Osteoblast (primary cell): ENCODE data around the gene MTERF1. TPM values are rescaled to one million over a fixed set of nuclear protein-coding genes. Genes with fewer than 3 reads are reported as not detected.
"Not testable (repeated sequence)": the region's sequence is repeated elsewhere in the genome, so short reads cannot be mapped to it uniquely, and the experiment has no call there.

Source experiments
- DNase-seq: peaks from one replicate; pipeline ENCODE4 v3.0.0; 2011; ENCODE audit warnings: low spot score, mixed read lengths; ENCODE audit not compliant: insufficient read length; ENCODE audit errors: missing footprints
- H2AFZ ChIP-seq: 2 replicates; pipeline ENCODE4 v1.6.0; 2011; ENCODE audit warnings: mild to moderate bottlenecking, low read length
- H3K27ac ChIP-seq: 2 replicates; pipeline ENCODE4 v1.5.1; 2011; ENCODE audit warnings: mild to moderate bottlenecking, low read depth, low read length, moderate library complexity
- H3K27me3 ChIP-seq: 2 replicates; pipeline ENCODE4 v1.6.0; 2012; ENCODE audit warnings: mild to moderate bottlenecking, control low read depth, inconsistent platforms, low read length, moderate library complexity; ENCODE audit not compliant: insufficient read depth
- H3K36me3 ChIP-seq: 2 replicates; pipeline ENCODE4 v1.5.1; 2011; ENCODE audit warnings: mild to moderate bottlenecking, low read length, control low read depth, moderate library complexity; ENCODE audit not compliant: insufficient read depth
- H3K4me1 ChIP-seq: 2 replicates; pipeline ENCODE4 v1.5.1; 2011; ENCODE audit warnings: mild to moderate bottlenecking, low read length, control low read depth, moderate library complexity; ENCODE audit not compliant: insufficient read depth
- H3K4me2 ChIP-seq: 2 replicates; pipeline ENCODE4 v1.6.0; 2011; ENCODE audit warnings: mild to moderate bottlenecking, low read length; ENCODE audit not compliant: insufficient read depth
- H3K4me3 ChIP-seq: fragments of 200-600 bp; sonication (generic); 3 replicates; pipeline ENCODE4 v1.5.1; 2012; ENCODE audit warnings: mild to moderate bottlenecking, low read length, inconsistent platforms; ENCODE audit not compliant: insufficient read depth
- H3K79me2 ChIP-seq: 2 replicates; pipeline ENCODE4 v1.6.0; 2012; ENCODE audit warnings: mild to moderate bottlenecking, low read length, control low read depth, inconsistent platforms; ENCODE audit not compliant: insufficient read depth
- H3K9me3 ChIP-seq: 2 replicates; pipeline ENCODE4 v1.5.1; 2011; ENCODE audit warnings: low read depth, low read length, control low read depth
- H4K20me1 ChIP-seq: 2 replicates; pipeline ENCODE4 v1.6.0; 2012; ENCODE audit warnings: mild to moderate bottlenecking, low read length, control low read depth; ENCODE audit not compliant: insufficient read depth
- total RNA-seq: library from RNA; depleted of rRNA; stranded (reverse); fragments of >200 nt; gene quantifications from 2 replicates; pipeline ENCODE4 v1.2.3, GENCODE V29; 2012
- TF ChIP-seq, protein P1 (sequence below): IDR thresholded peaks from 2 replicates; pipeline ENCODE4 v1.5.1; 2011; ENCODE audit warnings: mild to moderate bottlenecking, low read depth, low read length, moderate library complexity; ENCODE audit errors: extremely low read depth

MTERF1 gene
- total RNA-seq, 1 donor, result 13.0 TPM

DNA sequence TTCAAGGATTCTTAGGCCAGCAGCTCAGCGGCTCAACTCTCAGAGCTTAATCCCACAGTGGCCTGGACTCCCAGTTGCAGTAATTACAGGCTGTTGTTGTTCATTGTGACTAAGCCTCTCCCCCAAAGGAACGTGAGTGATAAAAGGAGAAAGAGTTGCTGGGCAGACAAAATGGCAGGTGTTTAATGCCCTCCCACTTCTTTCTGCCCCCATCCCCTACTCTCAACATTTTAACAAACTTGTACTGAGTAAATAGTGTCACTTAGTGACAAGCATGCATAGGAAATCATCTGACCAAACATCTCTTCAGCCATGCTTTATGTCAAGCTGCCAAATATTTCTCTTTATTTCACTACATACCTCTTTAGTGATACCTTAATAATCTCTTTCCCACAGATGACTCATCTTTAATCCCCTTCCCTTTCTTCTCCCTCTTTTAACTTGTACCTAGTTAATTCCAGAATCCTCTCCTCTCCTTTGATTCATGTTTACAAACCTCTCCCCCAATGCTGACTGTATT is 12.4 kb upstream of the MTERF1 start:
- DNase-seq, result peak; percentile 91
- Histone ChIP-seq H3K4me1 (peaks cover 21% of the 10 kb centered on the region), H4K20me1 (no peaks in the 10 kb centered on the region), H2AFZ (peak overlapping the region; percentile 42), H3K36me3 (no peaks in the 10 kb centered on the region), H3K4me2 (peak overlapping the region; percentile 14), H3K79me2 (no peaks in the 10 kb centered on the region), H3K4me3 (no peak overlapping the region), H3K27ac (peak overlapping the region; percentile 54), H3K9me3 (no peaks in the 10 kb centered on the region), H3K27me3 (no peaks in the 10 kb centered on the region)
- TF ChIP-seq, protein P1, sequence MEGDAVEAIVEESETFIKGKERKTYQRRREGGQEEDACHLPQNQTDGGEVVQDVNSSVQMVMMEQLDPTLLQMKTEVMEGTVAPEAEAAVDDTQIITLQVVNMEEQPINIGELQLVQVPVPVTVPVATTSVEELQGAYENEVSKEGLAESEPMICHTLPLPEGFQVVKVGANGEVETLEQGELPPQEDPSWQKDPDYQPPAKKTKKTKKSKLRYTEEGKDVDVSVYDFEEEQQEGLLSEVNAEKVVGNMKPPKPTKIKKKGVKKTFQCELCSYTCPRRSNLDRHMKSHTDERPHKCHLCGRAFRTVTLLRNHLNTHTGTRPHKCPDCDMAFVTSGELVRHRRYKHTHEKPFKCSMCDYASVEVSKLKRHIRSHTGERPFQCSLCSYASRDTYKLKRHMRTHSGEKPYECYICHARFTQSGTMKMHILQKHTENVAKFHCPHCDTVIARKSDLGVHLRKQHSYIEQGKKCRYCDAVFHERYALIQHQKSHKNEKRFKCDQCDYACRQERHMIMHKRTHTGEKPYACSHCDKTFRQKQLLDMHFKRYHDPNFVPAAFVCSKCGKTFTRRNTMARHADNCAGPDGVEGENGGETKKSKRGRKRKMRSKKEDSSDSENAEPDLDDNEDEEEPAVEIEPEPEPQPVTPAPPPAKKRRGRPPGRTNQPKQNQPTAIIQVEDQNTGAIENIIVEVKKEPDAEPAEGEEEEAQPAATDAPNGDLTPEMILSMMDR, result no peak

DNA sequence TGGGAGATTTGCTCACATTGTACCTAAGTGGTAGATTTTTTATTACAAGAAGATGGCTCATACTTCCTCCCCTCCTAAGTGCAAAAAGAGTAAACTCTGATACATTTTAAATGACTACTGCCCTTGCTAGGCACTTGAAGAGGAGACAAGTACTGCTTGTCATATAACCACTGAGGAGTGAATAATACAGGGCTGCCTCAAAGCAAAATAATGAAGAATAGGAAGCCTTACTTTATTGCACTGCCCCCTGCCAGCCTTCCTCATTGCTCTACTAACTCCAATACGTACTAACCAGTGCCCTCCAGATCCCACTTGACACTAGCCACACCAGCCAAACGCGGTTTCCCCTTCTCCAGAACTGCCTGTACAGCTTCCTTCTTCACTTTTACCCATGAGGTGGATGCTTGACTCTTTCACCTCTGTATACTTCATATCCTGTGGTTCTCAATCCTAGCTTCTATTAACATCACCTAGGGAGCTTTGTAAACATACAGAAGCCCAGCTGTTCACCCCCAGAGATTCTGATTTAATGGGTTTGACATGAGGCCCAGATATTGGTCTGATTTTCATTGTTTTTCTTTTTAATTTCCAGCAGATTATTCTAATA is 11.7 kb upstream of the MTERF1 start:
- H3K36me3 ChIP-seq, result no peaks in the 10 kb centered on the region
- H3K27me3 ChIP-seq, result no peaks in the 10 kb centered on the region
- no peak overlapping the region for H3K4me3 ChIP-seq
- no peaks in the 10 kb centered on the region for H3K9me3 ChIP-seq
- H3K79me2 ChIP-seq, result no peaks in the 10 kb centered on the region
- DNase-seq, result no peak
- TF ChIP-seq, protein P1, result no peak
- H3K27ac ChIP-seq, result peak overlapping the region; percentile 54
- peak overlapping the region; percentile 60 for H2AFZ ChIP-seq
- H3K4me1 ChIP-seq, result peaks cover 21% of the 10 kb centered on the region
- H3K4me2 ChIP-seq, result peak overlapping the region; percentile 14
- H4K20me1 ChIP-seq, result no peaks in the 10 kb centered on the region

DNA sequence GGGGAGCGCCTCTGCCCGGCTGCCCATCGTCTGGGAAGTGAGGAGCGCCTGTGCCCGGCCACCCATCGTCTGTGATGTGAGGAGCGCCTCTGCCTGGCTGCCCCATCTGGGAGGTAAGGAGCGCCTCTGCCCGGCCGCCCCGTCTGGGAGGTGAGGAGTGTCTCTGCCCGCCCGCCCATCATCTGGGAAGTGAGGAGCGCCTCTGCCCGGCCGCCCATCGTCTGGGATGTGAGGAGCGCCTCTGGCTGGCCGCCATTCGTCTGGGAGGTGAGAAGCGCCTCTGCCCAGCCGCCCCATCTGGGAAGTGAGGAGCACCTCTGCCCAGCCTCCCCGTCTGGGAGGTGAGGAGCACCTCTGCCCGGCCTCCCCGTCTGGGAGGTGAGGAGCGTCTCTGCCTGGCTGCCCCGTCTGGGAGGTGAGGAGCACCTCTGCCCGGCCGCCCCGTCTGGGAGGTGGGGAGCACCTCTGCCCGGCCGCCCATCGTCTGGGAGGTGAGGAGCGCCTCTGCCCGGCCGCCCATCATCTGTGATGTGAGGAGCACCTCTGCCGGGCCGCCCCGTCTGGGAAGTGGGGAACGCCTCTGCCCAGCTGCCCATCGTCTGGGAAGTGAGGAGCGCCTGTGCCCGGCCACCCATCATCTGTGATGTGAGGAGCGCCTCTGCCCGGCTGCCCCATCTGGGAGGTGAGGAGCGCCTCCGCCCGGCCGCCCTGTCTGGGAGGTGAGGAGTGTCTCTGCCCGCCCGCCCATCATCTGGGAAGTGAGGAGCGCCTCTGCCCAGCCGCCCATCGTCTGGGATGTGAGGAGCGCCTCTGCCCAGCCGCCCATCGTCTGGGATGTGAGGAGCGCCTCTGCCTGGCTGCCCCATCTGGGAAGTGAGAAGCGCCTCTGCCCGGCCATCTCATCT is 8.0 kb upstream of the MTERF1 start:
- H3K4me2 ChIP-seq, H2AFZ ChIP-seq, H3K4me3 ChIP-seq, DNase-seq, H3K27ac ChIP-seq, H3K27me3 ChIP-seq, H3K36me3 ChIP-seq, H3K79me2 ChIP-seq, H4K20me1 ChIP-seq, H3K9me3 ChIP-seq: not testable (repeated sequence)
- peaks cover 21% of the 10 kb centered on the region for H3K4me1 ChIP-seq

DNA sequence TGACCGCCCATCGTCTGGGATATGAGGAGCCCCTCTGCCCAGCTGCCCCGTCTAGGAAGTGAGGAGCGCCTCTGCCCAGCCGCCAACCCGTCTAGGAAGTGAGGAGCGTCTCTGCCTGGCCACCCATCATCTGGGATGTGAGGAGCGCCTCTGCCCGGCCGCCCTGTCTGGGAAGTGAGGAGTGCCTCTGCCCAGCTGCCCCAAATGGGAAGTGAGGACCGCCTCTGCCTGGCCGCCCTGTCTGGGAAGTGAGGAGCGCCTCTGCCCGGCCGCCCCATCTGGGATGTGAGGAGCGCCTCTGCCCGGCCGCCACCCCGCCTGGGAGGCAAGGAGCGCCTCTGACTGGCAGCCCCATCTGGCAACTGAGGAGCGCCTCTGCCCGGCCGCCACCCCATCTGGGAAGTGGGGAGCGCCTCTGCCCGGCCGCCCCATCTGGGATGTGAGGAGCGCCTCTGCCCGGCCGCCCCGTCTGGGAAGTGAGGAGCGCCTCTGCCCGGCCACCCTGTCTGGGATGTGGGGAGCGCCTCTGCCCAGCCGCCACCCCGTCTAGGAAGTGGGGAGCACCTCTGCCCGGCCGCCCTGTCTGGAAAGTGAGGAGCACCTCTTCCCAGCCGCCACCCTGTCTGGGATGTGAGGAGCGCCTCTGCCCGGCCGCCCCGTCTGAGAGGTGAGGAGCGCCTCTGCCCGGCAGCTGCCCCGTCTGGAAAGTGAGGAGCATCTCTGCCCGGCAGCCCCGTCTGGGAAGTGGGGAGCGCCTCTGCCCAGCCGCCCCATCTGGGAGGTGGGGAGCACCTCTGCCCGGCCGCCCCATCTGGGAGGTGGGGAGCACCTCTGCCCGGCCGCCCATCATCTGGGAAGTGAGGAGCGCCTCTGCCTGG is 7.1 kb upstream of the MTERF1 start:
- DNase-seq, H3K4me2 ChIP-seq, H2AFZ ChIP-seq, H3K9me3 ChIP-seq, H3K36me3 ChIP-seq, H4K20me1 ChIP-seq, H3K27ac ChIP-seq, H3K4me3 ChIP-seq, H3K27me3 ChIP-seq, H3K79me2 ChIP-seq: not testable (repeated sequence)
- H3K4me1 ChIP-seq, result peaks cover 16% of the 10 kb centered on the region
